GM12801 (cell line): Measurements from ENCODE around the gene KIRREL3.

Experiments used
- CTCF ChIP-seq: IDR thresholded peaks from one replicate; pipeline ENCODE4 v1.5.1; 2011; ENCODE audit warnings: control low read depth; ENCODE audit not compliant: insufficient read length; ENCODE audit errors: extremely low read depth

Gene KIRREL3

GRCh38 chr11:126419801-126420697 is 580.5 kb downstream of the KIRREL3 start:
- no peak for TF ChIP-seq CTCF

GRCh38 chr11:126418887-126419286 is 581.7 kb downstream of the KIRREL3 start:
- no peak for TF ChIP-seq CTCF

- TF ChIP-seq CTCF, result no peak
These were observed 583.3 kb downstream of the KIRREL3 start for GRCh38 chr11:126417091-126417862.

- no peak for TF ChIP-seq CTCF
These were observed 584.0 kb downstream of the KIRREL3 start for GRCh38 chr11:126416542-126417090.

GRCh38 chr11:126415669-126416420 is 584.7 kb downstream of the KIRREL3 start:
- TF ChIP-seq CTCF, result no peak

GRCh38 chr11:126415128-126415527 is 585.4 kb downstream of the KIRREL3 start:
- TF ChIP-seq CTCF, result no peak
